Type B pancreatic cell (in vitro differentiated cells): Measurements from ENCODE around the gene DHRS4. TPM values are rescaled to one million over a fixed set of nuclear protein-coding genes. Genes with fewer than 3 reads are reported as not detected.
"Not testable (repeated sequence)": the region's sequence is repeated elsewhere in the genome, so short reads cannot be mapped to it uniquely, and the experiment has no call there.

Source experiments
- DNase-seq: peaks from one replicate; pipeline ENCODE4 v3.0.0; 2021; ENCODE audit warnings: mixed read lengths; ENCODE audit not compliant: unreplicated experiment; ENCODE audit errors: extremely low spot score
- H3K27ac Mint-ChIP-seq: 2 replicates; pipeline ENCODE4 v1.8.0; 2021; ENCODE audit warnings: mild to moderate bottlenecking, mixed read lengths
- H3K27me3 Mint-ChIP-seq: 2 replicates; pipeline ENCODE4 v1.8.0; 2021; ENCODE audit warnings: mixed read lengths
- H3K36me3 Mint-ChIP-seq: 2 replicates; pipeline ENCODE4 v1.8.0; 2021; ENCODE audit warnings: mixed read lengths
- H3K4me1 Mint-ChIP-seq: one replicate; pipeline ENCODE4 v1.8.0; 2021; ENCODE audit warnings: mixed read lengths; ENCODE audit not compliant: unreplicated experiment
- H3K4me3 Mint-ChIP-seq: 2 replicates; pipeline ENCODE4 v1.8.0; 2021; ENCODE audit warnings: mild to moderate bottlenecking, mixed read lengths
- H3K9me3 Mint-ChIP-seq: 2 replicates; pipeline ENCODE4 v1.8.0; 2021; ENCODE audit warnings: mixed read lengths
- total RNA-seq: library from RNA; stranded (reverse); gene quantifications from 2 replicates; pipeline ENCODE4 v1.2.1, GENCODE V29; 2021; ENCODE audit warnings: low replicate concordance
- TF ChIP-seq, protein P1 (sequence below): fragments of 200-600 bp; sonication (generic); conservative IDR thresholded peaks from 2 replicates; pipeline ENCODE4 v1.5.0; 2021; ENCODE audit warnings: antibody characterized with exemption, mild to moderate bottlenecking

DHRS4 gene
- total RNA-seq, 1 donor from 2014 or later, result 18.8 TPM

GRCh38 chr14:23941230-23941629 is 12.3 kb upstream of the DHRS4 start:
- no peak for DNase-seq
- Mint-ChIP-seq H3K27me3 (no peaks in the 10 kb centered on the region), H3K4me1 (peaks cover 8% of the 10 kb centered on the region), H3K9me3 (peaks cover 7% of the 10 kb centered on the region), H3K4me3 (no peak overlapping the region), H3K27ac (no peak overlapping the region), H3K36me3 (peaks cover 12% of the 10 kb centered on the region)
- TF ChIP-seq, protein P1, sequence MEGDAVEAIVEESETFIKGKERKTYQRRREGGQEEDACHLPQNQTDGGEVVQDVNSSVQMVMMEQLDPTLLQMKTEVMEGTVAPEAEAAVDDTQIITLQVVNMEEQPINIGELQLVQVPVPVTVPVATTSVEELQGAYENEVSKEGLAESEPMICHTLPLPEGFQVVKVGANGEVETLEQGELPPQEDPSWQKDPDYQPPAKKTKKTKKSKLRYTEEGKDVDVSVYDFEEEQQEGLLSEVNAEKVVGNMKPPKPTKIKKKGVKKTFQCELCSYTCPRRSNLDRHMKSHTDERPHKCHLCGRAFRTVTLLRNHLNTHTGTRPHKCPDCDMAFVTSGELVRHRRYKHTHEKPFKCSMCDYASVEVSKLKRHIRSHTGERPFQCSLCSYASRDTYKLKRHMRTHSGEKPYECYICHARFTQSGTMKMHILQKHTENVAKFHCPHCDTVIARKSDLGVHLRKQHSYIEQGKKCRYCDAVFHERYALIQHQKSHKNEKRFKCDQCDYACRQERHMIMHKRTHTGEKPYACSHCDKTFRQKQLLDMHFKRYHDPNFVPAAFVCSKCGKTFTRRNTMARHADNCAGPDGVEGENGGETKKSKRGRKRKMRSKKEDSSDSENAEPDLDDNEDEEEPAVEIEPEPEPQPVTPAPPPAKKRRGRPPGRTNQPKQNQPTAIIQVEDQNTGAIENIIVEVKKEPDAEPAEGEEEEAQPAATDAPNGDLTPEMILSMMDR, result no peak

GRCh38 chr14:23941669-23942068 is 11.9 kb upstream of the DHRS4 start:
- H3K27ac Mint-ChIP-seq, result no peak overlapping the region
- H3K4me3 Mint-ChIP-seq, result no peak overlapping the region
- TF ChIP-seq, protein P1, result no peak
- peaks cover 8% of the 10 kb centered on the region for H3K4me1 Mint-ChIP-seq
- peaks cover 12% of the 10 kb centered on the region for H3K36me3 Mint-ChIP-seq
- no peaks in the 10 kb centered on the region for H3K27me3 Mint-ChIP-seq
- peaks cover 11% of the 10 kb centered on the region for H3K9me3 Mint-ChIP-seq
- DNase-seq, result no peak

DNA sequence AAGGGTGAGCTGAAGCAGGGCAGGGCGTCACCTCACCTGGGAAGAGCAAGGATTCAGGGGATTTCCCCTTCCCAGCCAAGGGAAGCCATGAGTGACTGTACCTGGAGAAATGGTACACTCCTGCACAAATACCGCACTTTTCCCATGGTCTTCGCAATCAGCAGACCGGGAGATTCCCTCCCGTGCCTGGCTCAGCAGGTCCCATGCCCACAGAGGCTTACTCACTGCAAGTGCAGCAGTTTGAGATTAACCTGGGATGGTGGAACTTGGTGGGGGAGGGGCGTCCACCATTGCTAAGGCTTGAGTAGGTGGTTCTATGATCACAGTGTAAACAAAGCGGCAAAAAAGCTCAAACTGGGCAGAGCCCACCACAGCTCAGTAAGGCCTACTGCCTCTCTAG is 11.0 kb upstream of the DHRS4 start:
- no peak for DNase-seq
- no peaks in the 10 kb centered on the region for H3K27me3 Mint-ChIP-seq
- no peak overlapping the region for H3K27ac Mint-ChIP-seq
- no peak overlapping the region for H3K4me3 Mint-ChIP-seq
- peaks cover 12% of the 10 kb centered on the region for H3K36me3 Mint-ChIP-seq
- TF ChIP-seq, protein P1, result no peak
- peaks cover 8% of the 10 kb centered on the region for H3K4me1 Mint-ChIP-seq
- H3K9me3 Mint-ChIP-seq, result peaks cover 11% of the 10 kb centered on the region

GRCh38 chr14:23949069-23949468 is 4.5 kb upstream of the DHRS4 start:
- H3K36me3 Mint-ChIP-seq, result peaks cover 11% of the 10 kb centered on the region
- not testable (repeated sequence) for H3K9me3 Mint-ChIP-seq, DNase-seq, H3K4me3 Mint-ChIP-seq, H3K27me3 Mint-ChIP-seq, H3K27ac Mint-ChIP-seq
- H3K4me1 Mint-ChIP-seq, result peaks cover 10% of the 10 kb centered on the region

DNA sequence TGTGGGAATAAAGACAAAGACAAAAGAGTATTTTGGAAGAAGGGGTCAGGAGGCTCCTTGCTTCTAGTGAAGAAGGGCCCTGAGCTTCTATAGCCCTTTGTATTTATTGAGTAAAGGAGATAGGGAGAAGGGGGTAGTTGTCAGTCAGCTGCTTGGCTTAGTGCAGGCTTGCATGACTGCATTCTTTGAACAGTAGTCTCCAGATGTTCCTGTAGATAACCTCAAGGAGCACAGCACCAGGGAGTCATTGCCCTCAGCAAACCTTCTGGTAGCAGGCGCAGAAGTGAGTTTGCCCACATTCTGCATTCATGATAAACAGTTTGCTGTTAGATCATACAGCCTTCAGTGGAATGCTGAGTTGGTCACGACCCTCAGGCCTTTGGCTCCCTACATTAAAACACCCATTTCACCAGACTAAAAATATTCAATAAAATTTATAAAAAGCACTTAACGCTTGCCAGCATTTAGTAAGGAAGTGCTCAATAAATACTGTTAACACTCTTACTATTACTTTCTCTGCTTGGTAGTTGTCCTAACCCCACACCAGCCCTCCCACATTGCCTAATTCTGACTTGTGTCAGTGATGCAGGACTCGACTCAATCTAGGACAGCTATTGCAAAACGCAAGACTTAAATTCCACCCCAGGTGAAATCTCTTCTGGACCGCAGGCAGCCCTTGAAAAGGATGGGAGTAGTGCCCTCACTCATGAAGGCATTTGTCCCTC is 3.0 kb upstream of the DHRS4 start:
- peaks cover 14% of the 10 kb centered on the region for H3K4me1 Mint-ChIP-seq
- H3K9me3 Mint-ChIP-seq, result peaks cover 4% of the 10 kb centered on the region
- TF ChIP-seq, protein P1, result no peak
- H3K27ac Mint-ChIP-seq, result no peak overlapping the region
- peaks cover 12% of the 10 kb centered on the region for H3K36me3 Mint-ChIP-seq
- no peaks in the 10 kb centered on the region for H3K27me3 Mint-ChIP-seq
- DNase-seq, result no peak
- no peak overlapping the region for H3K4me3 Mint-ChIP-seq

DNA sequence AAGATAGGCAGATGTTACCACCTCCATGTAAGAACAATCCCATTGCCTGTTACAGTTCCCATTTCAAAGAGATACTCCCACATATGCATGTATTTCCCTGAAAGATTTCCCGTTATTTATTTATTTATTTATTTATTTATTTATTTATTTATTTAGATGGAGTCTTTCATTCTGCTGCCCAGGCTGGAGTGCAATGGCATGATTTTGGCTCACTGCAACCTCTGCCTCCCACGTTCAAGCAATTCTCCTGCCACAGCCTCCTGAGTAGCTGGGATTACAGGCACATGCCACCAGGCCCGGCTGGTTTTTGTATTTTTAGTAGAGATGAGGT is 2.5 kb upstream of the DHRS4 start:
- DNase-seq, H3K4me3 Mint-ChIP-seq: not testable (repeated sequence)

More for the DNA sequence above, 2.5 kb upstream of the DHRS4 start:
- not testable (repeated sequence) for H3K27ac Mint-ChIP-seq, H3K9me3 Mint-ChIP-seq, H3K27me3 Mint-ChIP-seq
- H3K36me3 Mint-ChIP-seq, result peaks cover 12% of the 10 kb centered on the region
- peaks cover 14% of the 10 kb centered on the region for H3K4me1 Mint-ChIP-seq
